ENCODE data around the gene DENND1B. TPM values are rescaled to one million over a fixed set of nuclear protein-coding genes. Genes with fewer than 3 reads are reported as not detected.

The DENND1B gene
- total and polyA plus RNA-seq, 2 of the 8 experiments (the other 6 are each of a cell fraction or from before 2014, with no cell fraction given) = 0.74 to 3.3 TPM

DNA sequence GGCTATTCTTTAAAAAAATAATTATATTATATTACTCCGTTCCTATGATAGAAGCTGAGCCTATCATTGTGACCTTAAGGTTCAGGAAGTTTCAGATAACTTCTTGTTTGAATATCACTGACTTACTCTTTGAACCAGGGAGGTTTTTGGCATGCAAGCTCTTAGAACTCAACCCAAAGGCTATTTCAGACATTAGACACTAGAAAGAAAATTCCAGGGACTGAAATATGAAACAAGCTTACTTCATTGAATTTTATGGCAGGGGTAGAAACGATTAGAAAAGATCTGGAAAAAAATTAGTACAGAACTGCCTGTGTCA, 159.6 kb downstream of the DENND1B start:
- Histone ChIP-seq H4K5ac (ENCODE audit: insufficient read length, low read depth, low read length) (no peak overlapping the region), H4K91ac (replicated peaks; ENCODE audit: insufficient read length, low read length) (no peak overlapping the region), H3K36me3 (ENCODE audit: control insufficient read depth in 2 of 4, insufficient read depth in 4 of 4, low read length in 3 of 4) (no peaks in the 10 kb centered on the region), H3K9me3 (ENCODE audit: insufficient read depth in 2 of 2, low read depth in 1 of 2, low read length in 1 of 2) (no peaks in the 10 kb centered on the region), H3K4me2 (ENCODE audit: insufficient read depth in 1 of 2, low read depth in 2 of 2, low read length in 2 of 2) (no peak overlapping the region), H3K23ac (ENCODE audit: insufficient read length) (no peak overlapping the region), H3K27me3 (replicated peaks in 1 of 4; ENCODE audit: control insufficient read depth in 3 of 4, extremely low read depth in 1 of 4, insufficient read depth in 3 of 4, low read length in 3 of 4) (no peaks in the 10 kb centered on the region), H2BK5ac (ENCODE audit: low read depth, low read length) (no peak overlapping the region), H3K4ac (replicated peaks; ENCODE audit: insufficient read length, low read depth, low read length) (no peak overlapping the region), H3K27ac (ENCODE audit: low read depth, low read length) (no peak overlapping the region), H2BK15ac (ENCODE audit: low read length) (no peak overlapping the region), H2BK12ac (ENCODE audit: low read depth, low read length) (no peak overlapping the region), H2AFZ (ENCODE audit: low read length) (no peak overlapping the region), H3K9ac (replicated peaks in 1 of 4; ENCODE audit: extremely low read depth in 1 of 4, low read depth in 3 of 4, low read length in 3 of 4) (peak overlapping the region in 1 of 4 experiments; percentile 34; a peak in 1 of 7 replicates), H3K4me1 (replicated peaks in 1 of 4; ENCODE audit: control insufficient read depth in 3 of 4, insufficient read depth in 4 of 4, low read length in 3 of 4) (no peaks in the 10 kb centered on the region), H2AK5ac (ENCODE audit: low read depth, low read length) (no peak overlapping the region), H3K79me2 (ENCODE audit: control insufficient read depth in 1 of 2, insufficient read depth in 2 of 2, low read length in 2 of 2) (no peaks in the 10 kb centered on the region), H2BK20ac (ENCODE audit: low read length) (no peak overlapping the region), H4K8ac (ENCODE audit: extremely low read depth, insufficient read depth, low read length) (no peak overlapping the region), H3K18ac (ENCODE audit: extremely low read depth, low read length) (no peak overlapping the region), H3K56ac (replicated peaks; ENCODE audit: insufficient read length, low read depth, low read length) (no peak overlapping the region), H4K20me1 (replicated peaks in 1 of 2; ENCODE audit: control insufficient read depth in 1 of 2, insufficient read depth in 2 of 2, low read length in 2 of 2) (no peaks in the 10 kb centered on the region), H3K4me3 (ENCODE audit: extremely low read depth in 1 of 4, insufficient read depth in 2 of 4, low read depth in 3 of 4, low read length in 4 of 4) (no peak overlapping the region), H3K23me2 (ENCODE audit: low read depth, low read length) (no peaks in the 10 kb centered on the region), H2BK120ac (replicated peaks; ENCODE audit: low read depth, low read length) (no peak overlapping the region), H3K79me1 (ENCODE audit: low read depth, low read length) (no peaks in the 10 kb centered on the region), H3K14ac (ENCODE audit: insufficient read length) (no peak overlapping the region)
- ChIA-PET CTCF (ENCODE audit: partially characterized antibody) (interaction anchor here (0.7 to 7.9 kb wide), 25 partner anchors 19 to 1074 kb away, joined by 3 to 62 read pairs (median 4); partner anchors contain the start of genes C1orf53 and LHX9), POLR2A (ENCODE audit: partially characterized antibody) (interaction anchor here (0.6 kb wide), 1 partner anchor 26 kb away, joined by 3 read pairs; no protein-coding TSS in a partner anchor)
- 73% methylated on average over 2 of the region's 2 CpGs; no CpG with 5 or more reads in 1 of the 2 experiments for whole genome bisulfite sequencing, 2 experiments (ENCODE audit: extremely low coverage in 1 of 2, insufficient coverage in 1 of 2, insufficient read length in 1 of 2, insufficient replicate concordance in 2 of 2, low coverage in 1 of 2, low lambda C conversion rate in 2 of 2, missing lambda C conversion rate in 1 of 2)
- no peak for FAIRE-seq
- no peak for DNase-seq (ENCODE audit: low read depth in 1 of 2, low spot score in 2 of 2)
- no peak for TF ChIP-seq SAP30 (IDR thresholded peaks at IDR 0.05; ENCODE audit: insufficient read depth, insufficient replicate concordance, low read length)
- no peak for TF ChIP-seq ATF2 (IDR thresholded peaks at IDR 0.05; ENCODE audit: low read length)
- no peak for TF ChIP-seq TAF7 (optimal IDR thresholded peaks at IDR 0.05; ENCODE audit: borderline replicate concordance, low read depth, low read length)

All from H1 (cell line).